Keratinocyte (primary cell): Measurements from ENCODE around the gene IL21R. TPM values are rescaled to one million over a fixed set of nuclear protein-coding genes. Genes with fewer than 3 reads are reported as not detected.

ENCODE experiments used
- DNase-seq: peaks from one replicate; pipeline ENCODE4 v3.0.0-alpha.2; 2011; ENCODE audit warnings: low read depth, missing footprints, low spot score
- FAIRE-seq: peaks from 2 replicates; lab custom pipeline; 2011; peaks lifted over from hg19 to GRCh38; lab: Jason Lieb, UNC
- H2AFZ ChIP-seq: 2 replicates; pipeline ENCODE4 v1.6.0; 2012; ENCODE audit warnings: low read length, control low read depth, inconsistent platforms; ENCODE audit not compliant: control insufficient read depth
- H3K27ac ChIP-seq: 2 replicates; pipeline ENCODE4 v1.5.1; 2011; ENCODE audit warnings: low read length; ENCODE audit not compliant: control insufficient read depth, insufficient read depth
- H3K27me3 ChIP-seq: 3 replicates; pipeline ENCODE4 v1.6.0; 2011; ENCODE audit warnings: low read length; ENCODE audit not compliant: control insufficient read depth, insufficient read depth; ENCODE audit errors: extremely low read depth
- H3K36me3 ChIP-seq, 2 experiments: 2 replicates in 1 of 2; 3 replicates in 1 of 2; pipeline ENCODE4 v1.5.1; 2011; ENCODE audit warnings: low read length in 2 of 2, mild to moderate bottlenecking in 1 of 2; ENCODE audit not compliant: control insufficient read depth in 2 of 2, insufficient read depth in 2 of 2; ENCODE audit errors: extremely low read depth in 1 of 2
- H3K4me1 ChIP-seq: 3 replicates; pipeline ENCODE4 v1.5.1; 2011; ENCODE audit warnings: low read length; ENCODE audit not compliant: control insufficient read depth, insufficient read depth; ENCODE audit errors: extremely low read depth
- H3K4me2 ChIP-seq: 3 replicates; pipeline ENCODE4 v1.6.0; 2011; ENCODE audit warnings: low read depth, low read length; ENCODE audit not compliant: control insufficient read depth, insufficient read depth; ENCODE audit errors: extremely low read depth
- H3K4me3 ChIP-seq, 3 experiments: fragments of 200-600 bp in 1 of 3; sonication (generic) in 1 of 3; 2 replicates in 2 of 3; 3 replicates in 1 of 3; pipeline ENCODE4 v1.5.1; 2011 to 2016; ENCODE audit warnings: low read length in 3 of 3, mild to moderate bottlenecking in 3 of 3, control low read depth in 2 of 3, inconsistent platforms in 1 of 3, low read depth in 1 of 3, mixed read lengths in 1 of 3, mixed run types in 1 of 3, moderate library complexity in 1 of 3; ENCODE audit not compliant: control insufficient read depth in 2 of 3, insufficient read depth in 2 of 3; ENCODE audit errors: extremely low read depth in 1 of 3
- H3K79me2 ChIP-seq: 2 replicates; pipeline ENCODE4 v1.6.0; 2012; ENCODE audit warnings: low read length; ENCODE audit not compliant: control insufficient read depth, insufficient read depth
- H3K9ac ChIP-seq: 3 replicates; pipeline ENCODE4 v1.6.0; 2011; ENCODE audit warnings: low read length; ENCODE audit not compliant: control insufficient read depth, insufficient read depth; ENCODE audit errors: extremely low read depth
- H3K9me1 ChIP-seq: 3 replicates; pipeline ENCODE4 v1.6.0; 2011; ENCODE audit warnings: low read length; ENCODE audit not compliant: control insufficient read depth, insufficient read depth; ENCODE audit errors: extremely low read depth
- H3K9me3 ChIP-seq: 2 replicates; pipeline ENCODE4 v1.5.1; 2012; ENCODE audit warnings: low read depth, low read length; ENCODE audit not compliant: control insufficient read depth
- H4K20me1 ChIP-seq: 3 replicates; pipeline ENCODE4 v1.6.0; 2011; ENCODE audit warnings: low read length; ENCODE audit not compliant: control insufficient read depth, insufficient read depth; ENCODE audit errors: extremely low read depth
- EZH2 ChIP-seq: IDR thresholded peaks from one replicate; pipeline ENCODE4 v1.6.1; 2012; ENCODE audit warnings: inconsistent platforms, mild to moderate bottlenecking, low read length, moderate library complexity
- dilution Hi-C: fragments of 300-500 bp; cut with MboI; formaldehyde crosslinking; loops from one replicate; pipeline ENCODE4 v1.7.0; 2020; ENCODE audit warnings: low sequenced_read_pairs; ENCODE audit not compliant: extremely low pct_ligation_motif_present
- polyA plus RNA-seq, 5 experiments: library from polyadenylated mRNA; depleted of rRNA in 3 of 5; stranded (reverse) in 3 of 5; stranded (forward) in 1 of 5; unstranded in 1 of 5; fragments of >200 nt; gene quantifications; 1 replicate in 1 of 5; 2 replicates in 3 of 5; 3 replicates in 1 of 5; pipeline versions ENCODE4 v1.2.1 to v1.2.3, GENCODE V29; 2011 to 2012; ENCODE audit warnings: missing spikeins in 2 of 5, low read depth in 1 of 5, low replicate concordance in 1 of 5
- TF ChIP-seq, protein P1 (sequence below), 3 experiments: IDR thresholded peaks in 1 of 3; conservative IDR thresholded peaks in 1 of 3; optimal IDR thresholded peaks in 1 of 3; 2 replicates in 2 of 3; 3 replicates in 1 of 3; pipeline versions ENCODE3 to v1.5.1; 2011; ENCODE audit warnings: low read length in 3 of 3, mild to moderate bottlenecking in 3 of 3, moderate library complexity in 2 of 3, control low read depth in 1 of 3, inconsistent platforms in 1 of 3; ENCODE audit not compliant: insufficient read depth in 2 of 3; ENCODE audit errors: extremely low read depth in 1 of 3

IL21R gene
- polyA plus RNA-seq, 1 donor (not counting 4 experiments of a cell fraction or from before 2014, with no cell fraction given), result 0.12 TPM

- dilution Hi-C loops, result no loop called here
These were observed 47.6 kb downstream of the IL21R start for GRCh38 chr16:27449434-27450195.

GRCh38 chr16:27450196-27450549, 48.2 kb downstream of the IL21R start:
- Histone ChIP-seq H3K9ac (no peak overlapping the region), H3K4me2 (no peak overlapping the region), H3K79me2 (no peaks in the 10 kb centered on the region), H3K36me3 (no peaks in the 10 kb centered on the region), H2AFZ (no peak overlapping the region), H4K20me1 (no peaks in the 10 kb centered on the region), H3K27ac (no peak overlapping the region), H3K9me1 (no peaks in the 10 kb centered on the region), H3K9me3 (peaks cover 1% of the 10 kb centered on the region), H3K4me1 (no peaks in the 10 kb centered on the region), H3K4me3 (no peak overlapping the region), H3K27me3 (peaks cover 22% of the 10 kb centered on the region)
- DNase-seq (no peak), FAIRE-seq (no peak)
- dilution Hi-C loops, result no loop called here
- TF ChIP-seq, protein P1, sequence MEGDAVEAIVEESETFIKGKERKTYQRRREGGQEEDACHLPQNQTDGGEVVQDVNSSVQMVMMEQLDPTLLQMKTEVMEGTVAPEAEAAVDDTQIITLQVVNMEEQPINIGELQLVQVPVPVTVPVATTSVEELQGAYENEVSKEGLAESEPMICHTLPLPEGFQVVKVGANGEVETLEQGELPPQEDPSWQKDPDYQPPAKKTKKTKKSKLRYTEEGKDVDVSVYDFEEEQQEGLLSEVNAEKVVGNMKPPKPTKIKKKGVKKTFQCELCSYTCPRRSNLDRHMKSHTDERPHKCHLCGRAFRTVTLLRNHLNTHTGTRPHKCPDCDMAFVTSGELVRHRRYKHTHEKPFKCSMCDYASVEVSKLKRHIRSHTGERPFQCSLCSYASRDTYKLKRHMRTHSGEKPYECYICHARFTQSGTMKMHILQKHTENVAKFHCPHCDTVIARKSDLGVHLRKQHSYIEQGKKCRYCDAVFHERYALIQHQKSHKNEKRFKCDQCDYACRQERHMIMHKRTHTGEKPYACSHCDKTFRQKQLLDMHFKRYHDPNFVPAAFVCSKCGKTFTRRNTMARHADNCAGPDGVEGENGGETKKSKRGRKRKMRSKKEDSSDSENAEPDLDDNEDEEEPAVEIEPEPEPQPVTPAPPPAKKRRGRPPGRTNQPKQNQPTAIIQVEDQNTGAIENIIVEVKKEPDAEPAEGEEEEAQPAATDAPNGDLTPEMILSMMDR (optimal IDR thresholded peaks at IDR 0.05 in 1 of 3, IDR thresholded peaks at IDR 0.05 in 1 of 3, conservative IDR thresholded peaks at IDR 0.05 in 1 of 3; ENCODE audit: extremely low read depth in 1 of 3, insufficient read depth in 2 of 3, low read length in 3 of 3), result no peak
- no peak for TF ChIP-seq EZH2

More at GRCh38 chr16:27449434-27450195, 47.6 kb downstream of the IL21R start:
- Histone ChIP-seq H3K79me2 (no peaks in the 10 kb centered on the region), H3K9me1 (no peaks in the 10 kb centered on the region), H3K27ac (no peak overlapping the region), H3K9ac (no peak overlapping the region), H3K27me3 (peaks cover 22% of the 10 kb centered on the region), H2AFZ (no peak overlapping the region), H4K20me1 (no peaks in the 10 kb centered on the region), H3K4me2 (no peak overlapping the region), H3K4me1 (no peaks in the 10 kb centered on the region), H3K9me3 (peaks cover 4% of the 10 kb centered on the region), H3K36me3 (no peaks in the 10 kb centered on the region), H3K4me3 (no peak overlapping the region)
- TF ChIP-seq, protein P1 (optimal IDR thresholded peaks at IDR 0.05 in 1 of 3, IDR thresholded peaks at IDR 0.05 in 1 of 3, conservative IDR thresholded peaks at IDR 0.05 in 1 of 3; ENCODE audit: extremely low read depth in 1 of 3, insufficient read depth in 2 of 3, low read length in 3 of 3), result no peak
- peak; percentile 30 for TF ChIP-seq EZH2
- FAIRE-seq (no peak), DNase-seq (no peak)
